HEK293T (cell line): ENCODE results near the gene CNTN5.

Experiments
- CTCF ChIA-PET: fragments of 350-600 bp; formaldehyde crosslinking; extraction: SDS; loops from one replicate; lab custom pipeline; 2021; ENCODE audit warnings: antibody characterized with exemption, inconsistent platforms; lab: Yijun Ruan, JAX
- POLR2A ChIA-PET: fragments of 350-600 bp; formaldehyde crosslinking; extraction: SDS; loops from one replicate; lab custom pipeline; 2020; ENCODE audit warnings: antibody characterized with exemption, inconsistent platforms; lab: Yijun Ruan, JAX
- DNase-seq: peaks from one replicate; pipeline ENCODE4 v3.0.0; 2012; ENCODE audit warnings: mixed read lengths; ENCODE audit errors: extremely low spot score
- ARNT ChIP-seq: fragments of 450-650 bp; IDR thresholded peaks from 2 replicates; pipeline ENCODE4 v1.6.1; 2017; ENCODE audit warnings: mild to moderate bottlenecking
- BHLHE40 ChIP-seq: fragments of 450-650 bp; IDR thresholded peaks from 2 replicates; pipeline ENCODE4 v1.6.1; 2016; ENCODE audit warnings: mild to moderate bottlenecking, moderate library complexity, borderline replicate concordance
- CTBP1 ChIP-seq: fragments of 450-650 bp; IDR thresholded peaks from 2 replicates; pipeline ENCODE4 v1.6.1; 2016; ENCODE audit warnings: borderline replicate concordance
- ELF4 ChIP-seq: fragments of 450-650 bp; IDR thresholded peaks from 2 replicates; pipeline ENCODE4 v1.6.1; 2017; ENCODE audit warnings: antibody characterized with exemption
- FOXA1 ChIP-seq: fragments of 450-650 bp; IDR thresholded peaks from 2 replicates; pipeline ENCODE4 v1.6.1; 2016; ENCODE audit warnings: mild to moderate bottlenecking
- FOXK2 ChIP-seq: fragments of 450-650 bp; IDR thresholded peaks from 2 replicates; pipeline ENCODE4 v1.6.1; 2016; ENCODE audit warnings: mild to moderate bottlenecking
- FOXM1 ChIP-seq: fragments of 450-650 bp; IDR thresholded peaks from 2 replicates; pipeline ENCODE4 v1.6.1; 2017; ENCODE audit warnings: mild to moderate bottlenecking, borderline replicate concordance
- HDGF ChIP-seq: fragments of 450-650 bp; IDR thresholded peaks from 2 replicates; pipeline ENCODE4 v1.6.1; 2017; ENCODE audit warnings: antibody characterized with exemption, borderline replicate concordance
- L3MBTL2 ChIP-seq: fragments of 450-650 bp; conservative IDR thresholded peaks from 2 replicates; pipeline ENCODE4 v1.6.1; 2016; ENCODE audit warnings: mild to moderate bottlenecking
- LEF1 ChIP-seq: fragments of 450-650 bp; IDR thresholded peaks from 2 replicates; pipeline ENCODE4 v1.6.1; 2017; ENCODE audit warnings: mild to moderate bottlenecking, borderline replicate concordance
- NFRKB ChIP-seq: fragments of 450-650 bp; IDR thresholded peaks from 2 replicates; pipeline ENCODE4 v1.6.1; 2016; ENCODE audit warnings: mild to moderate bottlenecking, moderate library complexity
- PKNOX1 ChIP-seq: fragments of 450-650 bp; IDR thresholded peaks from 2 replicates; pipeline ENCODE4 v1.6.1; 2016
- SP1 ChIP-seq: fragments of 450-650 bp; IDR thresholded peaks from 2 replicates; pipeline ENCODE4 v1.6.1; 2017
- SUZ12 ChIP-seq: fragments of 450-650 bp; IDR thresholded peaks from 2 replicates; pipeline ENCODE4 v1.6.1; 2016; ENCODE audit warnings: mild to moderate bottlenecking
- TARDBP ChIP-seq: fragments of 450-650 bp; IDR thresholded peaks from 2 replicates; pipeline ENCODE4 v1.6.1; 2016
- ZNF384 ChIP-seq: fragments of 450-650 bp; IDR thresholded peaks from 2 replicates; pipeline ENCODE4 v1.6.1; 2016

Gene CNTN5

GRCh38 chr11:99911116-99911515 is 890.4 kb downstream of the CNTN5 start:
- ChIA-PET CTCF (no interaction called here), POLR2A (no interaction called here)
- DNase-seq = no peak
- TF ChIP-seq FOXM1 (no peak), TARDBP (no peak), HDGF (no peak), LEF1 (no peak)

GRCh38 chr11:99916078-99916477 is 895.3 kb downstream of the CNTN5 start:
- TF ChIP-seq L3MBTL2 (no peak), CTBP1 (no peak), SUZ12 (no peak), ARNT (no peak), FOXA1 (no peak), FOXM1 (no peak), NFRKB (no peak), SP1 (no peak), TARDBP (no peak)
- POLR2A ChIA-PET = no interaction called here
- CTCF ChIA-PET = no interaction called here
- DNase-seq = no peak

GRCh38 chr11:99918761-99919160 is 898.0 kb downstream of the CNTN5 start:
- CTCF ChIA-PET = no interaction called here
- TF ChIP-seq FOXA1 (no peak), FOXK2 (no peak), HDGF (no peak), FOXM1 (no peak), LEF1 (no peak), NFRKB (no peak), L3MBTL2 (no peak)
- DNase-seq = no peak
- POLR2A ChIA-PET = no interaction called here

- no peak for TF ChIP-seq ELF4
- no peak for TF ChIP-seq ZNF384
- no peak for TF ChIP-seq SP1
- TF ChIP-seq BHLHE40 = no peak
- no peak for TF ChIP-seq PKNOX1
- TF ChIP-seq FOXM1 = no peak
- no peak for TF ChIP-seq SUZ12
- TF ChIP-seq NFRKB = no peak
- TF ChIP-seq HDGF = no peak
- no peak for TF ChIP-seq CTBP1
- ChIA-PET CTCF (no interaction called here), POLR2A (no interaction called here)
- no peak for DNase-seq
Observed at GRCh38 chr11:99920956-99921355, 900.2 kb downstream of the CNTN5 start.

- CTCF ChIA-PET = no interaction called here
- TF ChIP-seq SP1 (no peak), ZNF384 (no peak), ELF4 (no peak), L3MBTL2 (no peak), ARNT (no peak), TARDBP (no peak), NFRKB (no peak), FOXK2 (no peak), FOXM1 (no peak), LEF1 (no peak), FOXA1 (no peak), BHLHE40 (no peak), SUZ12 (no peak), PKNOX1 (no peak), HDGF (no peak), CTBP1 (no peak)
Observed at GRCh38 chr11:99925968-99926367, 905.2 kb downstream of the CNTN5 start.

GRCh38 chr11:99932684-99933083 is 911.9 kb downstream of the CNTN5 start:
- ChIA-PET POLR2A (no interaction called here), CTCF (no interaction called here)
- TF ChIP-seq L3MBTL2 (no peak), HDGF (no peak), FOXK2 (no peak), LEF1 (no peak), FOXA1 (no peak), SP1 (no peak)
- no peak for DNase-seq

More at GRCh38 chr11:99925968-99926367, 905.2 kb downstream of the CNTN5 start:
- DNase-seq = no peak
- POLR2A ChIA-PET = no interaction called here

GRCh38 chr11:99934008-99934407 is 913.3 kb downstream of the CNTN5 start:
- TF ChIP-seq FOXM1 (no peak), HDGF (no peak), PKNOX1 (no peak), BHLHE40 (no peak), CTBP1 (no peak), SP1 (no peak), ELF4 (no peak), ZNF384 (no peak), NFRKB (no peak), ARNT (no peak), FOXK2 (no peak), TARDBP (no peak), FOXA1 (no peak)
- CTCF ChIA-PET = no interaction called here
- no peak for DNase-seq
- POLR2A ChIA-PET = no interaction called here
